NCI-H1436 (cell line): ENCODE measurements around the gene PRSS21.

ENCODE experiments used
- DNase-seq: peaks from one replicate; lab custom pipeline; 2025; lab: John Stamatoyannopoulos, UW

The PRSS21 gene

GRCh38 chr16:2867661-2867986 lies 50.6 kb downstream of the PRSS21 start:
- DNase-seq, result no peak

GRCh38 chr16:2867987-2868789 lies 51.2 kb downstream of the PRSS21 start:
- peak; percentile 88 for DNase-seq
